ENCODE data around the gene KRT17. TPM values are rescaled to one million over a fixed set of nuclear protein-coding genes. Genes with fewer than 3 reads are reported as not detected.

KRT17 gene
- total RNA-seq, 1 donor = 14.7 TPM

GRCh38 chr17:41664587-41665565 is 40.5 kb upstream of the KRT17 start:
- TF ChIP-seq CTCF (IDR thresholded peaks at IDR 0.05; ENCODE audit: insufficient read depth, low read depth, low read length) = no peak
- no peak for DNase-seq (ENCODE audit: low read depth)
- peak overlapping the region; percentile 53 for H3K4me3 ChIP-seq (ENCODE audit: low read depth, low read length)

- H3K4me3 ChIP-seq (ENCODE audit: low read depth, low read length) = no peak overlapping the region
- no peak for TF ChIP-seq CTCF (IDR thresholded peaks at IDR 0.05; ENCODE audit: insufficient read depth, low read depth, low read length)
- no peak for DNase-seq (ENCODE audit: low read depth)
Observed at GRCh38 chr17:41664172-41664457, 39.7 kb upstream of the KRT17 start.

DNA sequence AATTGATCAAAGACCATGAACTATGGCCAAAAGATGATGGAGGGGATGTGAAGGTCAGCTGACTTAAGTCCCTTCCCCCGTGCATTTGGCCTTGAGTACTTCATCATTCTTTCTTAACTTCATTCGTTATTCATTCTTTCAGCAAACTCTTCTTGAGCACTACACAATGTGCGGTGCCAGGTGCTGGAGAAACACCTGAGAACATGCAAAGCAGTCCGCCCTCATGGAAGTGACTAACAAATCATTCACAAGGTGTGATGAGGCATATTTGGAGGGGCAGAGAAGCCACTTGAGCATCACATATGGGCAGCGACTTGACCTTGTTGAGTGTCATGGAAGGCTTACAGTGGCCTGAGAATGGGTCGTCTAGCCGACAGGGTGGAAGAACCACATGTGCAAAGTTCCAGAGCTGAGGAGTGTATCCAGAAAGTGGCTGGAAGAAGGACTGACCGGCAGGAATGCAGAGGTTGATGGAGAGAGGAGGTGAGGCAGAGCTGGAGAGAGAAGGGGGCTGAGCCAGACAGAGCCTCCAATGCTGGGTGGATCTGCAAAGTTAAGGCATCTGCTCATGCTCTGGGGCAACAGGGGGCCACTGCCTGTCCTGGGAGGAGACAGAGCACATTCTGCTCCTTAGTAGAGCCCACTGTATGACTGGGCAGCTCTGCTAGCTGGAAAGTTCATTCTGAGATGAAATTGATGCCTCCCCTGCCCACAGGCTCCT is 39.2 kb upstream of the KRT17 start:
- no peak for TF ChIP-seq CTCF (IDR thresholded peaks at IDR 0.05; ENCODE audit: insufficient read depth, low read depth, low read length)
- no peak for DNase-seq (ENCODE audit: low read depth)
- no peak overlapping the region for H3K4me3 ChIP-seq (ENCODE audit: low read depth, low read length)

DNA sequence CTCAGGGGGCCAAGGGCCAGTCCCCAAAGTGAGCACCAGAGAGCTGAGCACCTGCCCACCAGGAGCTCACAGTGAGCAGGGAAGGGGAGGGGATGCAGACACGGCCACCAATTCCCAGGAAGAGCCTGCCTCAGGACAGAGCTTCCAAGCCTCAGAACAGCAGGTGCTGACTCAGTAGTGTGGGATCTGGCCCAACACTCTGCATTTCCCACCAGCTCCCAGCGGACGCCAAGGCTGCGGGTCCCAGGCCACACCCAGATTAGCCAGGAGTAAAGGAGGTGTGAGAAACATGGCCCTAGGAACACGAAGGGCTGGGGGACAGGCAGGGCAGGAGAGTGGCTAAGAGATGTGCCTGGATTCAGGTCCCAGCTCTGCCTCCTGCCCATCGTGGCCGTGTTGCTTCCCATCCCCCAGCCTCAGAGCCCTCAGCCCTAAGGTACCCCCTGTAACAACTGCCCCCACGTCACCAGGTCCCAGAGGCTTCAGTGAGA is 35.9 kb upstream of the KRT17 start:
- no peak overlapping the region for H3K4me3 ChIP-seq (ENCODE audit: low read depth, low read length)
- no peak for TF ChIP-seq CTCF (IDR thresholded peaks at IDR 0.05; ENCODE audit: insufficient read depth, low read depth, low read length)
- no peak for DNase-seq (ENCODE audit: low read depth)

DNA sequence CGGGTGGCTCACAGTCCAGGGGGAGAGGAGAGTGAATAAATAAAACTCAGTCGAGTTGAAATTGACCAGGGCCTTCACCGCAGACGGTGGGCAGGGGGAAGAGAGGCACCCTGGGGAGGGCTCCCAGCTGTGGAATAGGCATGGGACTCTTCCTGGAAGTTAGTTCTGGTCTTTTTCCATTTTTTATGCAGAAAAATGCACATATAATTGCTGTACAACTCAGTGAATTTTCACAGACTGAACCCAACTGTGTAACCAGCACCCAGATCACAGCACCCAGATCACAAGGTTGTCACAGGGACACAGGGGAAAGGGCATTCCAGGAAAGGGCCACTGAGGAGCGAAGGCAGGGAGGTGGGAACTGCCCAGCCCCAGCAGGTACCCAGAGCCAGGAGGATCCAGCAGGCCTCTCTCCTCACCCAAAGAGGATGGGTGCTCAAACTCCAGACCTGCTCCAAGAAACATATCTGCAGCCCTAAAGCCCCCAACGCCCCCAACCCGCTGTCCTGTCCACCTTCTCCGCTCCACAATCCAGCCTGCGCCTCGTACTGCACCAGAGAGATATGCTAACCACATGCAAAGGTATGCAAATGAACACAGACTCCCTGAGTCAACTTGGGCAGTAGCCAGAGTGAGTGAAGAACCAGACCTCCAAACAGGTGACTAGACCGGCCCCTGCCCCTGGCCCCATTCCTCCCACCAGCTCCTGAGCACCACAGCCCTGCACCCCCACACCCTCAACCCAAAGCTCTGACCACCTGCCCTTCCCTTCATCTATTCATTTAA is 35.2 kb upstream of the KRT17 start:
- no peak overlapping the region for H3K4me3 ChIP-seq (ENCODE audit: low read depth, low read length)
- no peak for TF ChIP-seq CTCF (IDR thresholded peaks at IDR 0.05; ENCODE audit: insufficient read depth, low read depth, low read length)
- DNase-seq (ENCODE audit: low read depth) = no peak

GRCh38 chr17:41658846-41659245 is 34.5 kb upstream of the KRT17 start:
- no peak overlapping the region for H3K4me3 ChIP-seq (ENCODE audit: low read depth, low read length)
- DNase-seq (ENCODE audit: low read depth) = no peak
- no peak for TF ChIP-seq CTCF (IDR thresholded peaks at IDR 0.05; ENCODE audit: insufficient read depth, low read depth, low read length)

All from fibroblast of villous mesenchyme (primary cell).